Cardiac muscle cell (in vitro differentiated cells and primary cell): Measurements from ENCODE around the gene BAIAP2L1. TPM values are rescaled to one million over a fixed set of nuclear protein-coding genes. Genes with fewer than 3 reads are reported as not detected.

ENCODE experiments used
- DNase-seq, 2 donors: peaks; one replicate each; pipeline versions ENCODE4 v3.0.0 to v3.0.0-alpha.2; 2010 to 2017; ENCODE audit warnings: low read depth in 1 of 2, low spot score in 1 of 2
- H3K27ac ChIP-seq: fragments of 200-600 bp; sonication (generic); 2 replicates; pipeline ENCODE4 v1.5.1; 2016
- H3K27me3 ChIP-seq: fragments of 200-600 bp; sonication (generic); 2 replicates; pipeline ENCODE4 v1.6.0; 2016; ENCODE audit warnings: control low read depth
- H3K36me3 ChIP-seq: fragments of 200-600 bp; sonication (generic); 2 replicates; pipeline ENCODE4 v1.5.1; 2016; ENCODE audit warnings: control low read depth
- H3K4me1 ChIP-seq: fragments of 200-600 bp; sonication (generic); 2 replicates; pipeline ENCODE4 v1.8.1; 2017; ENCODE audit warnings: low read depth, mild to moderate bottlenecking, mixed run types
- H3K4me3 ChIP-seq: fragments of 200-600 bp; sonication (generic); 2 replicates; pipeline ENCODE4 v1.5.1; 2016; ENCODE audit warnings: mild to moderate bottlenecking
- H3K9me3 ChIP-seq: fragments of 200-600 bp; sonication (generic); 2 replicates; pipeline ENCODE4 v1.5.1; 2017; ENCODE audit warnings: low read depth, mild to moderate bottlenecking, control low read depth
- CTCF ChIP-seq: IDR thresholded peaks from 2 replicates; pipeline ENCODE4 v1.5.1; 2012; ENCODE audit warnings: low read depth, mild to moderate bottlenecking, low read length
- polyA plus RNA-seq: library from polyadenylated mRNA; unstranded; fragments of >200 nt; fragmentation: Nextera tagmentation; extraction: Ambion mirVana; gene quantifications from 2 replicates; pipeline ENCODE4 v1.2.1, GENCODE V29; 2016
- total RNA-seq: library from RNA; depleted of rRNA; stranded (reverse); fragments of >200 nt; gene quantifications from 2 replicates; pipeline ENCODE4 v1.2.3, GENCODE V29; 2016

The BAIAP2L1 gene
- total and polyA plus RNA-seq, 2 experiments from 2014 or later: 7.6 to 11.6 TPM

- no peaks in the 10 kb centered on the region for H3K36me3 ChIP-seq
- H3K9me3 ChIP-seq: no peaks in the 10 kb centered on the region
- TF ChIP-seq CTCF: no peak
- no peaks in the 10 kb centered on the region for H3K4me1 ChIP-seq
- no peaks in the 10 kb centered on the region for H3K27me3 ChIP-seq
- no peak overlapping the region for H3K4me3 ChIP-seq
- H3K27ac ChIP-seq: no peak overlapping the region
- DNase-seq: no peak
Observed at GRCh38 chr7:98378210-98378819, 22.6 kb downstream of the BAIAP2L1 start.

- Histone ChIP-seq H3K9me3 (no peaks in the 10 kb centered on the region), H3K36me3 (no peaks in the 10 kb centered on the region), H3K4me3 (no peak overlapping the region), H3K4me1 (no peaks in the 10 kb centered on the region), H3K27me3 (no peaks in the 10 kb centered on the region), H3K27ac (no peak overlapping the region)
- no peak for TF ChIP-seq CTCF
- no peak for DNase-seq
Observed at GRCh38 chr7:98376711-98377110, 24.2 kb downstream of the BAIAP2L1 start.

- Histone ChIP-seq H3K27me3 (no peaks in the 10 kb centered on the region), H3K27ac (no peak overlapping the region), H3K4me1 (no peaks in the 10 kb centered on the region), H3K36me3 (no peaks in the 10 kb centered on the region), H3K4me3 (no peak overlapping the region), H3K9me3 (no peaks in the 10 kb centered on the region)
- DNase-seq: no peak
- TF ChIP-seq CTCF: no peak
Observed at GRCh38 chr7:98375664-98376063, 25.2 kb downstream of the BAIAP2L1 start.

GRCh38 chr7:98374285-98374680, 26.6 kb downstream of the BAIAP2L1 start:
- Histone ChIP-seq H3K9me3 (no peaks in the 10 kb centered on the region), H3K27ac (no peak overlapping the region), H3K36me3 (no peaks in the 10 kb centered on the region), H3K27me3 (no peaks in the 10 kb centered on the region), H3K4me3 (no peak overlapping the region), H3K4me1 (no peaks in the 10 kb centered on the region)
- DNase-seq: no peak
- TF ChIP-seq CTCF: no peak

- Histone ChIP-seq H3K36me3 (no peaks in the 10 kb centered on the region), H3K4me1 (no peaks in the 10 kb centered on the region), H3K9me3 (no peaks in the 10 kb centered on the region), H3K27ac (no peak overlapping the region), H3K4me3 (no peak overlapping the region), H3K27me3 (no peaks in the 10 kb centered on the region)
- peak in 1 of 2 donors; percentile 23 for DNase-seq
- no peak for TF ChIP-seq CTCF
Observed at GRCh38 chr7:98372993-98373392, 27.9 kb downstream of the BAIAP2L1 start.
